B cell (primary cell): Measurements from ENCODE around the gene TBC1D20. TPM values are rescaled to one million over a fixed set of nuclear protein-coding genes. Genes with fewer than 3 reads are reported as not detected.

Source experiments
- ATAC-seq: fragments of 200-7000 bp; cut with Tn5 transposase; one replicate; pipeline ENCODE4 v1.10.0; 2021; ENCODE audit warnings: low read depth, mild to moderate bottlenecking, moderate number of reproducible peaks, moderate library complexity
- CTCF ChIA-PET: fragments of 350-600 bp; sonication (Branson Sonifier 250); formaldehyde crosslinking; loops from one replicate; lab custom pipeline; 2021; ENCODE audit warnings: antibody characterized with exemption, inconsistent platforms; lab: Charles Lee
- POLR2A ChIA-PET: fragments of 350-600 bp; sonication (Branson Sonifier 250); formaldehyde crosslinking; loops from one replicate; lab custom pipeline; 2021; ENCODE audit warnings: antibody characterized with exemption; lab: Charles Lee
- DNase-seq: peaks from one replicate; pipeline ENCODE4 v3.0.0; 2013
- H2AFZ ChIP-seq: 2 replicates; pipeline ENCODE4 v1.6.1; 2012; ENCODE audit warnings: mild to moderate bottlenecking, low read depth, low read length; ENCODE audit not compliant: insufficient read depth, poor library complexity, severe bottlenecking
- H3K27ac ChIP-seq, 2 donors: 1 replicate in 1 of 2; 2 replicates in 1 of 2; pipeline ENCODE4 v1.5.1; 2012 to 2013; ENCODE audit warnings: low read length in 2 of 2, mild to moderate bottlenecking in 2 of 2, moderate library complexity in 1 of 2
- H3K27me3 ChIP-seq, 4 experiments: fragments of 200-600 bp in 1 of 4; sonication (generic) in 1 of 4; replicated peaks in 1 of 4; 1 replicate in 2 of 4; 2 replicates in 2 of 4; pipeline versions ENCODE4 v1.6.1 to v1.7.0; 2013 to 2016; ENCODE audit warnings: low read length in 3 of 4, mild to moderate bottlenecking in 2 of 4, mixed read lengths in 1 of 4, moderate library complexity in 1 of 4; ENCODE audit not compliant: insufficient read depth in 4 of 4, control insufficient read depth in 3 of 4; ENCODE audit errors: control extremely low read depth in 1 of 4
- H3K36me3 ChIP-seq, 2 experiments: replicated peaks in 1 of 2; 1 replicate in 1 of 2; 2 replicates in 1 of 2; pipeline versions ENCODE4 v1.6.1 to v1.7.1; 2013; ENCODE audit warnings: low read length in 1 of 2; ENCODE audit not compliant: insufficient read depth in 2 of 2, control insufficient read depth in 1 of 2; ENCODE audit errors: control extremely low read depth in 1 of 2, extremely low read depth in 1 of 2
- H3K4me1 ChIP-seq, 2 donors: fragments of 200-600 bp in 1 of 2; sonication (generic) in 1 of 2; 1 replicate in 1 of 2; 2 replicates in 1 of 2; pipeline versions ENCODE4 v1.5.1 to v1.6.1; 2013 to 2017; ENCODE audit warnings: low read length in 2 of 2; ENCODE audit not compliant: control insufficient read depth in 2 of 2, insufficient read depth in 2 of 2
- H3K4me2 ChIP-seq: replicated peaks from 2 replicates; pipeline ENCODE3; 2012; ENCODE audit warnings: mild to moderate bottlenecking, low read depth, low read length; ENCODE audit not compliant: poor library complexity, severe bottlenecking
- H3K4me3 ChIP-seq, 5 experiments: fragments of 200-600 bp in 1 of 5; sonication (generic) in 1 of 5; 1 replicate in 3 of 5; 2 replicates in 2 of 5; pipeline versions ENCODE4 v1.5.1 to v1.7.0; 2011 to 2016; ENCODE audit warnings: low read length in 4 of 5, mild to moderate bottlenecking in 4 of 5, low read depth in 2 of 5, control low read depth in 1 of 5, moderate library complexity in 1 of 5; ENCODE audit not compliant: insufficient read depth in 1 of 5; ENCODE audit errors: control extremely low read depth in 1 of 5, extremely low read depth in 1 of 5
- H3K79me2 ChIP-seq: fragments of 200-600 bp; sonication (generic); one replicate; pipeline ENCODE4 v1.6.0; 2016; ENCODE audit warnings: low read length; ENCODE audit not compliant: control insufficient read depth, insufficient read depth
- H3K9ac ChIP-seq: fragments of 200-600 bp; sonication (generic); 2 replicates; pipeline ENCODE4 v1.6.1; 2017; ENCODE audit warnings: mild to moderate bottlenecking, low read length, moderate library complexity
- H3K9me3 ChIP-seq, 3 donors: one replicate each; pipeline versions ENCODE4 v1.6.1 to v1.7.1; 2013; ENCODE audit warnings: low read length in 2 of 3; ENCODE audit not compliant: control insufficient read depth in 2 of 3, insufficient read depth in 1 of 3; ENCODE audit errors: control extremely low read depth in 1 of 3
- H4K20me1 ChIP-seq: 2 replicates; pipeline ENCODE4 v1.6.0; 2012; ENCODE audit warnings: mild to moderate bottlenecking, low read length; ENCODE audit not compliant: insufficient read depth, control insufficient read depth, poor library complexity, severe bottlenecking
- H3K27ac Mint-ChIP-seq: one replicate; pipeline ENCODE4 v1.8.0; 2021; ENCODE audit warnings: mixed read lengths
- H3K27me3 Mint-ChIP-seq: one replicate; pipeline ENCODE4 v1.8.0; 2021; ENCODE audit warnings: mixed read lengths
- H3K4me1 Mint-ChIP-seq: one replicate; pipeline ENCODE4 v1.8.0; 2021; ENCODE audit warnings: mixed read lengths
- H3K4me3 Mint-ChIP-seq: one replicate; pipeline ENCODE4 v1.8.0; 2021; ENCODE audit warnings: mixed read lengths
- H3K9me3 Mint-ChIP-seq: one replicate; pipeline ENCODE4 v1.8.0; 2022; ENCODE audit warnings: mixed read lengths; ENCODE audit not compliant: insufficient read depth
- CTCF ChIP-seq: fragments of 200-600 bp; IDR thresholded peaks from one replicate; pipeline ENCODE4 v1.8.0; 2022; ENCODE audit warnings: antibody characterized with exemption, mild to moderate bottlenecking
- EZH2 ChIP-seq: IDR thresholded peaks from 2 replicates; pipeline ENCODE4 v1.6.1; 2012; ENCODE audit warnings: borderline replicate concordance, low read depth, mild to moderate bottlenecking, moderate library complexity, low read length; ENCODE audit not compliant: insufficient read depth, poor library complexity, severe bottlenecking
- WGBS: methylation state at CpG from one replicate; pipeline ENCODE4 v1.1.5; 2013; ENCODE audit warnings: missing lambda C conversion rate; ENCODE audit not compliant: insufficient coverage; 5-methylcytosine and 5-hydroxymethylcytosine counted together
- intact Hi-C: fragments of 100-400 bp; cut with micrococcal nuclease; formaldehyde crosslinking; loops from one replicate; pipeline ENCODE4 v1.10.0; 2022
- polyA plus RNA-seq: library from polyadenylated mRNA; depleted of rRNA; stranded (reverse); fragments of >200 nt; gene quantifications from 2 replicates; pipeline ENCODE4 v1.2.3, GENCODE V29; 2012
- total RNA-seq, 2 donors: library from RNA; stranded (reverse); fragments of 120-200 nt in 1 of 2; gene quantifications; 1 replicate in 1 of 2; 2 replicates in 1 of 2; pipeline versions ENCODE4 v1.2.3 to v1.2.4, GENCODE V29; 2013 to 2022

The TBC1D20 gene
- total and polyA plus RNA-seq, 2 donors (not counting 1 experiment from before 2014, with no cell fraction given), result 31.7 to 40.0 TPM

- Mint-ChIP-seq H3K27ac (no peak overlapping the region), H3K4me1 (peaks cover 5% of the 10 kb centered on the region), H3K4me3 (no peak overlapping the region), H3K9me3 (no peaks in the 10 kb centered on the region), H3K27me3 (no peaks in the 10 kb centered on the region)
- ATAC-seq, result no peak
- Histone ChIP-seq H3K79me2 (peaks cover 28% of the 10 kb centered on the region), H3K4me1 (no peaks in the 10 kb centered on the region), H3K4me3 (no peak overlapping the region), H3K4me2 (no peak overlapping the region), H3K27me3 (no peaks in the 10 kb centered on the region), H3K9me3 (no peaks in the 10 kb centered on the region), H3K9ac (no peak overlapping the region), H3K27ac (no peak overlapping the region), H3K36me3 (peaks cover 4 to 50% of the 10 kb centered on the region in 2 experiments), H4K20me1 (peaks cover 18% of the 10 kb centered on the region), H2AFZ (no peak overlapping the region)
- no peak for TF ChIP-seq EZH2
- TF ChIP-seq CTCF, result no peak
- CTCF ChIA-PET, result interaction anchor here (0.6 to 2.6 kb wide), 2 partner anchors 34 to 58 kb away, joined by 3 to 6 read pairs; no protein-coding TSS in a partner anchor
- intact Hi-C loops, result no loop called here
- POLR2A ChIA-PET, result no interaction called here
- 97% methylated on average over 21 of the region's 21 CpGs for WGBS
- no peak for DNase-seq
Measured at GRCh38 chr20:388034-388994, 74.0 kb downstream of the TBC1D20 start.

GRCh38 chr20:387520-387919 is 74.8 kb downstream of the TBC1D20 start:
- Histone ChIP-seq H3K4me3 (no peak overlapping the region), H3K79me2 (peaks cover 28% of the 10 kb centered on the region), H3K4me2 (no peak overlapping the region), H2AFZ (no peak overlapping the region), H4K20me1 (peaks cover 18% of the 10 kb centered on the region), H3K36me3 (peaks cover 4 to 43% of the 10 kb centered on the region in 2 experiments), H3K9me3 (no peaks in the 10 kb centered on the region), H3K9ac (no peak overlapping the region), H3K27ac (no peak overlapping the region), H3K27me3 (no peaks in the 10 kb centered on the region), H3K4me1 (peaks cover 1 to 3% of the 10 kb centered on the region in 2 donors)
- H3K9me3 Mint-ChIP-seq, result no peaks in the 10 kb centered on the region
- ChIA-PET POLR2A (no interaction called here), CTCF (interaction anchor here (1.6 to 2.6 kb wide), 2 partner anchors 19 to 33 kb away, joined by 3 to 6 read pairs; no protein-coding TSS in a partner anchor)
- DNase-seq (no peak), ATAC-seq (no peak)
- no peaks in the 10 kb centered on the region for H3K27me3 Mint-ChIP-seq
- intact Hi-C loops, result no loop called here
- no peak overlapping the region for H3K4me3 Mint-ChIP-seq
- H3K27ac Mint-ChIP-seq, result no peak overlapping the region
- no peak for TF ChIP-seq CTCF
- no peak for TF ChIP-seq EZH2
- WGBS, result 100% methylated on average over 1 of the region's 3 CpGs
- H3K4me1 Mint-ChIP-seq, result peaks cover 12% of the 10 kb centered on the region
